GM23338 (cell line): ENCODE results near the gene WDR27. TPM values are rescaled to one million over a fixed set of nuclear protein-coding genes. Genes with fewer than 3 reads are reported as not detected.

Experiments used
- ATAC-seq: fragments of 200-7000 bp; cut with Tn5 transposase; 3 replicates; pipeline ENCODE4 v1.9.1; 2020
- DNase-seq: peaks from one replicate; pipeline ENCODE4 v3.0.0-alpha.2; 2015; ENCODE audit warnings: low spot score
- H2AFZ ChIP-seq: fragments of 200-600 bp; sonication (generic); 2 replicates; pipeline ENCODE4 v1.8.0; 2016; ENCODE audit warnings: antibody characterized with exemption, mild to moderate bottlenecking, moderate library complexity
- H3F3A ChIP-seq: fragments of 200-600 bp; sonication (generic); replicated peaks from 2 replicates; pipeline ENCODE4 v1.8.0; 2017; ENCODE audit warnings: antibody characterized with exemption, mixed run types, low read depth
- H3K27ac ChIP-seq: fragments of 200-600 bp; sonication (generic); 2 replicates; pipeline ENCODE4 v1.6.1; 2016; ENCODE audit warnings: low read depth
- H3K27me3 ChIP-seq: fragments of 200-600 bp; sonication (generic); 2 replicates; pipeline ENCODE4 v1.8.0; 2016; ENCODE audit warnings: mild to moderate bottlenecking, mixed run types, moderate library complexity; ENCODE audit not compliant: insufficient read depth
- H3K36me3 ChIP-seq: fragments of 200-600 bp; sonication (generic); 2 replicates; pipeline ENCODE4 v1.8.0; 2016; ENCODE audit warnings: mild to moderate bottlenecking; ENCODE audit not compliant: insufficient read depth
- H3K4me1 ChIP-seq: fragments of 200-600 bp; sonication (generic); 2 replicates; pipeline ENCODE4 v1.8.0; 2016; ENCODE audit warnings: mild to moderate bottlenecking, moderate library complexity; ENCODE audit not compliant: insufficient read depth
- H3K4me2 ChIP-seq: fragments of 200-600 bp; sonication (generic); 2 replicates; pipeline ENCODE4 v1.7.1; 2017; ENCODE audit warnings: mixed run types
- H3K4me3 ChIP-seq: fragments of 200-600 bp; sonication (generic); 2 replicates; pipeline ENCODE4 v1.6.1; 2016; ENCODE audit warnings: mixed run types
- H3K79me2 ChIP-seq: fragments of 200-600 bp; sonication (generic); replicated peaks from 2 replicates; pipeline ENCODE4 v1.8.0; 2017; ENCODE audit warnings: mild to moderate bottlenecking; ENCODE audit not compliant: insufficient read depth
- H3K9me2 ChIP-seq: fragments of 200-600 bp; sonication (generic); 2 replicates; pipeline ENCODE4 v1.8.0; 2017; ENCODE audit not compliant: insufficient read depth
- H4K20me1 ChIP-seq: fragments of 200-600 bp; sonication (generic); replicated peaks from 2 replicates; pipeline ENCODE4 v1.8.0; 2017; ENCODE audit warnings: mild to moderate bottlenecking; ENCODE audit not compliant: insufficient read depth
- H3K27ac Mint-ChIP-seq: 2 replicates; pipeline ENCODE4 v1.8.0; 2020; ENCODE audit warnings: inconsistent platforms, mild to moderate bottlenecking, moderate library complexity, mixed read lengths
- H3K27me3 Mint-ChIP-seq: 3 replicates; pipeline ENCODE4 v1.8.0; 2022; ENCODE audit warnings: low read depth, mild to moderate bottlenecking, moderate library complexity, mixed read lengths, inconsistent platforms; ENCODE audit not compliant: insufficient read depth, poor library complexity
- H3K36me3 Mint-ChIP-seq: 3 replicates; pipeline ENCODE4 v1.8.0; 2021; ENCODE audit warnings: low read depth, mild to moderate bottlenecking, inconsistent platforms, moderate library complexity, mixed read lengths
- H3K4me1 Mint-ChIP-seq: 3 replicates; pipeline ENCODE4 v1.8.0; 2020; ENCODE audit warnings: mild to moderate bottlenecking, inconsistent platforms, mixed read lengths
- H3K4me3 Mint-ChIP-seq: 3 replicates; pipeline ENCODE4 v1.8.0; 2021; ENCODE audit warnings: moderate library complexity, mild to moderate bottlenecking, inconsistent platforms, mixed read lengths
- H3K9me3 Mint-ChIP-seq: 3 replicates; pipeline ENCODE4 v1.8.0; 2020; ENCODE audit warnings: moderate library complexity, mild to moderate bottlenecking, inconsistent platforms, mixed read lengths
- EZH2 ChIP-seq: fragments of 200-600 bp; sonication (generic); IDR thresholded peaks from one replicate; pipeline ENCODE4 v1.8.0; 2017; ENCODE audit warnings: antibody characterized with exemption, mild to moderate bottlenecking, low read depth; ENCODE audit not compliant: unreplicated experiment
- EZH2phosphoT487 ChIP-seq: fragments of 200-600 bp; sonication (generic); IDR thresholded peaks from one replicate; pipeline ENCODE4 v1.8.1; 2018; ENCODE audit warnings: antibody characterized with exemption; ENCODE audit not compliant: unreplicated experiment
- JUNB ChIP-seq: IDR thresholded peaks from one replicate; pipeline ENCODE4 v1.6.1; 2016; ENCODE audit warnings: antibody characterized with exemption; ENCODE audit not compliant: unreplicated experiment
- NANOG ChIP-seq: IDR thresholded peaks from 2 replicates; pipeline ENCODE4 v1.6.1; 2016; ENCODE audit warnings: antibody characterized with exemption, borderline replicate concordance
- POLR2AphosphoS5 ChIP-seq: IDR thresholded peaks from 2 replicates; pipeline ENCODE4 v1.6.1; 2016; ENCODE audit warnings: antibody characterized with exemption, low read depth
- STAT1 ChIP-seq: IDR thresholded peaks from one replicate; pipeline ENCODE4 v1.6.1; 2016; ENCODE audit warnings: antibody characterized with exemption; ENCODE audit not compliant: unreplicated experiment
- ZNF331 ChIP-seq: fragments of 250-450 bp; sonication (Bioruptor Pico); IDR thresholded peaks from 2 replicates; pipeline ENCODE4 v1.5.0; 2020; ENCODE audit warnings: low read depth, mild to moderate bottlenecking, moderate library complexity
- polyA plus RNA-seq: library from polyadenylated mRNA; unstranded; fragments of >200 nt; fragmentation: Nextera tagmentation; extraction: Ambion mirVana; gene quantifications from 2 replicates; pipeline ENCODE4 v1.2.1, GENCODE V29; 2016
- total RNA-seq: library from RNA; depleted of rRNA; stranded (reverse); fragments of >200 nt; shearing (Covaris generic); gene quantifications from 2 replicates; pipeline ENCODE4 v1.2.3, GENCODE V29; 2014
- TF ChIP-seq, protein P1 (sequence below): IDR thresholded peaks from one replicate; pipeline ENCODE4 v1.6.1; 2018; ENCODE audit warnings: antibody characterized with exemption; ENCODE audit not compliant: unreplicated experiment
- TF ChIP-seq, protein P2 (sequence below), 2 experiments: fragments of 200-600 bp in 1 of 2; sonication (generic) in 1 of 2; conservative IDR thresholded peaks; 2 replicates each; pipeline versions ENCODE4 v1.5.1 to v1.6.1; 2016 to 2017; ENCODE audit warnings: antibody characterized with exemption in 2 of 2, low read depth in 2 of 2, mild to moderate bottlenecking in 2 of 2, moderate library complexity in 1 of 2
- TF ChIP-seq, protein P3 (sequence below): fragments of 250-450 bp; sonication (Bioruptor Pico); IDR thresholded peaks from 2 replicates; pipeline ENCODE4 v1.5.0; 2020; ENCODE audit warnings: mild to moderate bottlenecking, moderate library complexity

The WDR27 gene
- total and polyA plus RNA-seq, 2 experiments from 2014 or later, result 55.3 to 80.4 TPM

DNA sequence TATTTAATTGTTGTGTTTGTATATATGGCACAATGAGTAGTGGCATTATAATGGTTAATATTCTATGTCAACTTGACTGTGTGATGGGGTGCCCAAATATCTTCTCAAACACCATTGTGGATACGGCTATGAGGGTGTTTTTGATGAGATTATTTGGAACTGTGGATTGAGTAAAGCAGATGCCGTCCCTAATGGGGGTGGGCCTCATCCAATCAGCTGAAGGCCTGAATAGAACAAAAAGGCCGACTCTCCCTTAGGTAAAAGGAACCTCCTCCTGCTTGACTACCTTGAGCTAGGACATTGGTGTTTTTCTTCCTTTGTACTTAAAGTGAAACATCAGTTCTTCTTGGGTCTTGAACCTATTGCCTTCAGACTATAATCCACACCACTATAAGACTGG, 207.8 kb downstream of the WDR27 start (continued):
- TF ChIP-seq, protein P1, sequence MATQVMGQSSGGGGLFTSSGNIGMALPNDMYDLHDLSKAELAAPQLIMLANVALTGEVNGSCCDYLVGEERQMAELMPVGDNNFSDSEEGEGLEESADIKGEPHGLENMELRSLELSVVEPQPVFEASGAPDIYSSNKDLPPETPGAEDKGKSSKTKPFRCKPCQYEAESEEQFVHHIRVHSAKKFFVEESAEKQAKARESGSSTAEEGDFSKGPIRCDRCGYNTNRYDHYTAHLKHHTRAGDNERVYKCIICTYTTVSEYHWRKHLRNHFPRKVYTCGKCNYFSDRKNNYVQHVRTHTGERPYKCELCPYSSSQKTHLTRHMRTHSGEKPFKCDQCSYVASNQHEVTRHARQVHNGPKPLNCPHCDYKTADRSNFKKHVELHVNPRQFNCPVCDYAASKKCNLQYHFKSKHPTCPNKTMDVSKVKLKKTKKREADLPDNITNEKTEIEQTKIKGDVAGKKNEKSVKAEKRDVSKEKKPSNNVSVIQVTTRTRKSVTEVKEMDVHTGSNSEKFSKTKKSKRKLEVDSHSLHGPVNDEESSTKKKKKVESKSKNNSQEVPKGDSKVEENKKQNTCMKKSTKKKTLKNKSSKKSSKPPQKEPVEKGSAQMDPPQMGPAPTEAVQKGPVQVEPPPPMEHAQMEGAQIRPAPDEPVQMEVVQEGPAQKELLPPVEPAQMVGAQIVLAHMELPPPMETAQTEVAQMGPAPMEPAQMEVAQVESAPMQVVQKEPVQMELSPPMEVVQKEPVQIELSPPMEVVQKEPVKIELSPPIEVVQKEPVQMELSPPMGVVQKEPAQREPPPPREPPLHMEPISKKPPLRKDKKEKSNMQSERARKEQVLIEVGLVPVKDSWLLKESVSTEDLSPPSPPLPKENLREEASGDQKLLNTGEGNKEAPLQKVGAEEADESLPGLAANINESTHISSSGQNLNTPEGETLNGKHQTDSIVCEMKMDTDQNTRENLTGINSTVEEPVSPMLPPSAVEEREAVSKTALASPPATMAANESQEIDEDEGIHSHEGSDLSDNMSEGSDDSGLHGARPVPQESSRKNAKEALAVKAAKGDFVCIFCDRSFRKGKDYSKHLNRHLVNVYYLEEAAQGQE, result no peak
- no peak for TF ChIP-seq STAT1
- no peak for TF ChIP-seq EZH2phosphoT487
- TF ChIP-seq, protein P2, sequence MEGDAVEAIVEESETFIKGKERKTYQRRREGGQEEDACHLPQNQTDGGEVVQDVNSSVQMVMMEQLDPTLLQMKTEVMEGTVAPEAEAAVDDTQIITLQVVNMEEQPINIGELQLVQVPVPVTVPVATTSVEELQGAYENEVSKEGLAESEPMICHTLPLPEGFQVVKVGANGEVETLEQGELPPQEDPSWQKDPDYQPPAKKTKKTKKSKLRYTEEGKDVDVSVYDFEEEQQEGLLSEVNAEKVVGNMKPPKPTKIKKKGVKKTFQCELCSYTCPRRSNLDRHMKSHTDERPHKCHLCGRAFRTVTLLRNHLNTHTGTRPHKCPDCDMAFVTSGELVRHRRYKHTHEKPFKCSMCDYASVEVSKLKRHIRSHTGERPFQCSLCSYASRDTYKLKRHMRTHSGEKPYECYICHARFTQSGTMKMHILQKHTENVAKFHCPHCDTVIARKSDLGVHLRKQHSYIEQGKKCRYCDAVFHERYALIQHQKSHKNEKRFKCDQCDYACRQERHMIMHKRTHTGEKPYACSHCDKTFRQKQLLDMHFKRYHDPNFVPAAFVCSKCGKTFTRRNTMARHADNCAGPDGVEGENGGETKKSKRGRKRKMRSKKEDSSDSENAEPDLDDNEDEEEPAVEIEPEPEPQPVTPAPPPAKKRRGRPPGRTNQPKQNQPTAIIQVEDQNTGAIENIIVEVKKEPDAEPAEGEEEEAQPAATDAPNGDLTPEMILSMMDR (conservative IDR thresholded peaks at IDR 0.05; ENCODE audit: low read depth in 2 of 2), result no peak
- TF ChIP-seq ZNF331 (CRISPR knock-in tag), result no peak

DNA sequence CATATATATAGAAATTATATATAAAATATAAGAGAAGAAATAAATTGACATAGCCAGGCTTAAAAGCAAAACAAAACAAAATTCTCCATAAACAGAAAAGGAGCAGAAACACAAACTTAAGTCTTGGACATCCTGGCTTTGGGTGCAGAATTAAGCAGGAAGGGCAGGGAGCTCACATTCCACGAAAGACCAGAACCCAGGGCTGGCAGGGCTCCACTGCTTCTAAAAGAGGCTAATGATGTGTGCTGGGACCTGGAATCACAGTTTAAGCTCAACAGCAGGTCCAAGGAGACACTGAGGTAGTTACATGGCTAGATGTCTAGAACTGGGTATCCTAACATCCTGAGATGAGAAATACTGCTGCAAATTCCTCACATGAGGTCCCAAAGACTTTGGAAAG, 210.3 kb downstream of the WDR27 start:
- H3K4me2 ChIP-seq, result no peak overlapping the region
- Mint-ChIP-seq H3K36me3 (no peaks in the 10 kb centered on the region; the same call in 2 of the 3 replicates), H3K9me3 (no peaks in the 10 kb centered on the region), H3K27ac (no peak overlapping the region), H3K4me3 (no peak overlapping the region), H3K27me3 (peaks cover 3% of the 10 kb centered on the region), H3K4me1 (peaks cover 2% of the 10 kb centered on the region; the same call in 1 of the 3 replicates)
- no peaks in the 10 kb centered on the region for H3K4me1 ChIP-seq
- no peak overlapping the region for H3K27ac ChIP-seq
- DNase-seq (no peak), ATAC-seq (no peak)
- no peaks in the 10 kb centered on the region for H4K20me1 ChIP-seq
- no peaks in the 10 kb centered on the region for H3K79me2 ChIP-seq
- no peak overlapping the region for H2AFZ ChIP-seq
- no peaks in the 10 kb centered on the region for H3K27me3 ChIP-seq
- no peaks in the 10 kb centered on the region for H3K9me2 ChIP-seq
- H3K4me3 ChIP-seq, result no peak overlapping the region
- H3K36me3 ChIP-seq, result no peaks in the 10 kb centered on the region
- H3F3A ChIP-seq, result no peaks in the 10 kb centered on the region
- no peak for TF ChIP-seq STAT1
- no peak for TF ChIP-seq NANOG
- TF ChIP-seq EZH2, result no peak
- TF ChIP-seq, protein P1, result no peak
- no peak for TF ChIP-seq EZH2phosphoT487
- TF ChIP-seq, protein P3, sequence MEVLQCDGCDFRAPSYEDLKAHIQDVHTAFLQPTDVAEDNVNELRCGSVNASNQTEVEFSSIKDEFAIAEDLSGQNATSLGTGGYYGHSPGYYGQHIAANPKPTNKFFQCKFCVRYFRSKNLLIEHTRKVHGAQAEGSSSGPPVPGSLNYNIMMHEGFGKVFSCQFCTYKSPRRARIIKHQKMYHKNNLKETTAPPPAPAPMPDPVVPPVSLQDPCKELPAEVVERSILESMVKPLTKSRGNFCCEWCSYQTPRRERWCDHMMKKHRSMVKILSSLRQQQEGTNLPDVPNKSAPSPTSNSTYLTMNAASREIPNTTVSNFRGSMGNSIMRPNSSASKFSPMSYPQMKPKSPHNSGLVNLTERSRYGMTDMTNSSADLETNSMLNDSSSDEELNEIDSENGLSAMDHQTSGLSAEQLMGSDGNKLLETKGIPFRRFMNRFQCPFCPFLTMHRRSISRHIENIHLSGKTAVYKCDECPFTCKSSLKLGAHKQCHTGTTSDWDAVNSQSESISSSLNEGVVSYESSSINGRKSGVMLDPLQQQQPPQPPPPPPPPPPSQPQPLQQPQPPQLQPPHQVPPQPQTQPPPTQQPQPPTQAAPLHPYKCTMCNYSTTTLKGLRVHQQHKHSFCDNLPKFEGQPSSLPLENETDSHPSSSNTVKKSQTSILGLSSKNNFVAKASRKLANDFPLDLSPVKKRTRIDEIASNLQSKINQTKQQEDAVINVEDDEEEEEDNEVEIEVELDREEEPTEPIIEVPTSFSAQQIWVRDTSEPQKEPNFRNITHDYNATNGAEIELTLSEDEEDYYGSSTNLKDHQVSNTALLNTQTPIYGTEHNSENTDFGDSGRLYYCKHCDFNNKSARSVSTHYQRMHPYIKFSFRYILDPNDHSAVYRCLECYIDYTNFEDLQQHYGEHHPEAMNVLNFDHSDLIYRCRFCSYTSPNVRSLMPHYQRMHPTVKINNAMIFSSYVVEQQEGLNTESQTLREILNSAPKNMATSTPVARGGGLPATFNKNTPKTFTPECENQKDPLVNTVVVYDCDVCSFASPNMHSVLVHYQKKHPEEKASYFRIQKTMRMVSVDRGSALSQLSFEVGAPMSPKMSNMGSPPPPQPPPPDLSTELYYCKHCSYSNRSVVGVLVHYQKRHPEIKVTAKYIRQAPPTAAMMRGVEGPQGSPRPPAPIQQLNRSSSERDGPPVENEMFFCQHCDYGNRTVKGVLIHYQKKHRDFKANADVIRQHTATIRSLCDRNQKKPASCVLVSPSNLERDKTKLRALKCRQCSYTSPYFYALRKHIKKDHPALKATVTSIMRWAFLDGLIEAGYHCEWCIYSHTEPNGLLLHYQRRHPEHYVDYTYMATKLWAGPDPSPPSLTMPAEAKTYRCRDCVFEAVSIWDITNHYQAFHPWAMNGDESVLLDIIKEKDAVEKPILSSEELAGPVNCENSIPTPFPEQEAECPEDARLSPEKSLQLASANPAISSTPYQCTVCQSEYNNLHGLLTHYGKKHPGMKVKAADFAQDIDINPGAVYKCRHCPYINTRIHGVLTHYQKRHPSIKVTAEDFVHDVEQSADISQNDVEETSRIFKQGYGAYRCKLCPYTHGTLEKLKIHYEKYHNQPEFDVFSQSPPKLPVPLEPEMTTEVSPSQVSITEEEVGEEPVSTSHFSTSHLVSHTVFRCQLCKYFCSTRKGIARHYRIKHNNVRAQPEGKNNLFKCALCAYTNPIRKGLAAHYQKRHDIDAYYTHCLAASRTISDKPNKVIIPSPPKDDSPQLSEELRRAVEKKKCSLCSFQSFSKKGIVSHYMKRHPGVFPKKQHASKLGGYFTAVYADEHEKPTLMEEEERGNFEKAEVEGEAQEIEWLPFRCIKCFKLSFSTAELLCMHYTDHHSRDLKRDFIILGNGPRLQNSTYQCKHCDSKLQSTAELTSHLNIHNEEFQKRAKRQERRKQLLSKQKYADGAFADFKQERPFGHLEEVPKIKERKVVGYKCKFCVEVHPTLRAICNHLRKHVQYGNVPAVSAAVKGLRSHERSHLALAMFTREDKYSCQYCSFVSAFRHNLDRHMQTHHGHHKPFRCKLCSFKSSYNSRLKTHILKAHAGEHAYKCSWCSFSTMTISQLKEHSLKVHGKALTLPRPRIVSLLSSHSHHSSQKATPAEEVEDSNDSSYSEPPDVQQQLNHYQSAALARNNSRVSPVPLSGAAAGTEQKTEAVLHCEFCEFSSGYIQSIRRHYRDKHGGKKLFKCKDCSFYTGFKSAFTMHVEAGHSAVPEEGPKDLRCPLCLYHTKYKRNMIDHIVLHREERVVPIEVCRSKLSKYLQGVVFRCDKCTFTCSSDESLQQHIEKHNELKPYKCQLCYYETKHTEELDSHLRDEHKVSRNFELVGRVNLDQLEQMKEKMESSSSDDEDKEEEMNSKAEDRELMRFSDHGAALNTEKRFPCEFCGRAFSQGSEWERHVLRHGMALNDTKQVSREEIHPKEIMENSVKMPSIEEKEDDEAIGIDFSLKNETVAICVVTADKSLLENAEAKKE (CRISPR knock-in tag), result no peak
- TF ChIP-seq POLR2AphosphoS5, result no peak
- TF ChIP-seq JUNB, result no peak
